HPDE6-E6E7 (cell line): Measurements from ENCODE around the gene IL1RAPL1.

Experiments used
- DNase-seq: peaks from one replicate; pipeline ENCODE4 v3.0.0; 2011; ENCODE audit warnings: missing footprints; ENCODE audit errors: extremely low spot score

The IL1RAPL1 gene

DNA sequence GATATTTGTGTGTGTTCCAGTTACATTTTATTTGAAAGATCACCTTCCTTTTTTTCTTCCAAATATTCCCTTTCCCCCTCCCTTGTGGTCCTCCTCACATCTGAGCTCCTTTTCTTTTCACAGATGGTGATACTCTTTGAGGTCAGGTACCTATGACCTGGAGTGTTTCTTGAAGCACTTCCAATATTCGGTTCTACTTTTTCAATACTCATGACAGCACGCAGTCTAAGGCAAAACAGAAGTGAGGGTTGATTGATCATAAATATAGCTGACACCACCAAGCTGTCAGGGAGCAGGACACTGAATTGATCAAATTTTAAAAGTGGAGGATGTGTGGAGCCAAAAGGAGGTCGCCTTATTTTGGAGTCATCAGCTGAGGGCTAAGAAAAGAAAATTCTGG lies 1293.7 kb downstream of the IL1RAPL1 start:
- no peak for DNase-seq

DNA sequence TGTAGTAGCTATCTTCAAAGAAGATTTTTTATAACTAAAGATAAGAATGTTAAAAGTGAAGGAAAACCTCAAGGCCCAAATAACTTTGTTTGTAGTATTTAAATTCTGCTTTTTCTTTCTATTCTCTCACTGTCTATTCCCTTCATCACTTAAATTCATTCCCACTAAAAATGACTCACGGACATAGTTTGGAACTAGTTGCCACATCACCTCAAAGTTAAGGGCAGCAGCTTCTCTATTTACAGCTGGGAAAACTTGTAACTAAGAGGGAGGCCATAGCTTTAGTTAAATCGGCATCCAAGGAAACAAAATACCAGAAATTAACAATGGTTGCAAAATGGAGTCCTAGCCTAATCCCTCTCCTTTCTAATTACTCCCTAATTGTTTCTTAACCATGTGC lies 1302.8 kb downstream of the IL1RAPL1 start:
- DNase-seq, result no peak

DNA sequence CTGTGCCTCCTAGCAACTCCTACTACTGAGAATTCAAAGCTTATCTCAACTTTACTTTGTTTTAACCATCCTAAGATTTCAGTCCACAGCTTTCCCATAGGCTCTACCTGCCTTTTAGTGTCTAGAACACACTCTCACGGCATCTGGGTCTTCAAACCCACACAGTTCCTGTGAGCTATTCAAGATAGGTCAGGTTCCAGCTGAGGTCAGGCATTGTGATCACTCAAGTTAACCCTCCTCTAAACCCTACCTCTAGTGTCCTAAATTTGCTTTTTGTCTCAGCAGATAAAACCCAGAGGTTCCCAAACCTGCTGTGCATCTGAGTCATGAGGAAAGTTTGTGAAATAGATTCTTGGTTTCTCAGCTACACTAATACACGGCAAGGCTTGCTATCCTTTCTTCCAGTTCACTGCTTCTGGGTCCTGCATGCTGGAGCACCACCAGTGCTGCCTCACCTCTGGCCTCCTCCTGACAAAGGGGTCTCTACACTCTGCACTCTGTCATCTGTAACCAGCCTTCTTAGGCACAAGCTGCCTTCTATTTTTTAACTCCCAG lies 1303.5 kb downstream of the IL1RAPL1 start:
- no peak for DNase-seq

GRCh38 chrX:29902004-29902403 lies 1314.8 kb downstream of the IL1RAPL1 start:
- DNase-seq, result no peak

GRCh38 chrX:29903360-29903759 lies 1316.1 kb downstream of the IL1RAPL1 start:
- DNase-seq, result no peak

DNA sequence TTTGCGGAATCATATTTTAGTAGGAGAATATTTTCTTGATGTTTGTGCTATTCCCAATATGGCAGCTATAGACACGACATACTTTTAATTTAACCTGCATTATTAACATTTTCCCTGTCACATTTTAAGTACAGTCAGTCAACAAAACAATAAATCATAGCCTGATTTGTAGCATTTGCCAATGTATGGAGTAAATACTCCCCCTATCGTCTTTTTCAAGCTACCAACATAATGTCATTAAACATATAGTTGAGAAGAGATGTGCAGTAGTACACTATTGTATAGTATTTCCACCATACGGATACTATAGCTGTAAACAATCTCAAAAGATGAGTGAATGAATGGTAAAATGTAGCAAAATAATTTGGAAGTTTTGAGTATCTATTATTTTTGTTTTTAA lies 1324.4 kb downstream of the IL1RAPL1 start:
- no peak for DNase-seq

GRCh38 chrX:29913647-29914046 lies 1326.4 kb downstream of the IL1RAPL1 start:
- DNase-seq, result no peak

DNA sequence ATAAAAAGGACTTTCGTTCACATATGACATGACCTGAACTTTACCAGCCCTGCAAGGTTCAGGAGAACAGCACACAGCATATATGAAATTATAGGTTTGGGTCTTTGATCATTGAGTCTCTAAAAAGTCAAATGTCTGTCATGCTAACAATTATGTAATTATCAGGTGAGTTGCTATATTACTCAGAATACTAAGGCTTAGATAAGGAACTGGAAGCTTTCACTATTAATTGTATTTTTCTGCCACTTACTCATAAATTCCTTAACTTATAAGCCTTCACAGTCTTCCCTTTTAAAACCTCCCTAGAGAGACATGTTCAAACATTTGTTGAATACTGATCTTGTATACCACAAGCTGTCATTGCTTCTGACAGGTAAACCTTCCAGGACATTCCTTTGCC lies 1335.4 kb downstream of the IL1RAPL1 start:
- no peak for DNase-seq

GRCh38 chrX:29926056-29926455 lies 1338.8 kb downstream of the IL1RAPL1 start:
- DNase-seq, result no peak

DNA sequence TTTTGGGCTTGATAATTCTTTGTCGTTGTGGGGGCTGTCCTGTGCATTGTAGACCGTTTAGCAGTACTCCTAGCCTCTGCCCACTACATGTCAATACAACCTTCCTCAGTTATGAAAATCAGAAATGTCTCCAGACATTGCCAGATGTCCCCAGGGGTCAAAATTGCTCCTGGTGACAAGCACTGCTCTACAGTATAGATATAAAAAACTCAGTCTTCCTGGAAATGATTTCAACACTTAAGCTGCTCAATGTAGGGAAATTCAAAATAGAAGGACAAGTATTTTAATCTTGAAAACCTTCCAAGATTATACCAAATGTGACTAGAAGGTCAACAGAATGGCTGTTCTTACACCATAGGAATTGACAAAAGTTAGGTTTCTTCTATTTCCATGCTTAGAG lies 1339.4 kb downstream of the IL1RAPL1 start:
- no peak for DNase-seq

DNA sequence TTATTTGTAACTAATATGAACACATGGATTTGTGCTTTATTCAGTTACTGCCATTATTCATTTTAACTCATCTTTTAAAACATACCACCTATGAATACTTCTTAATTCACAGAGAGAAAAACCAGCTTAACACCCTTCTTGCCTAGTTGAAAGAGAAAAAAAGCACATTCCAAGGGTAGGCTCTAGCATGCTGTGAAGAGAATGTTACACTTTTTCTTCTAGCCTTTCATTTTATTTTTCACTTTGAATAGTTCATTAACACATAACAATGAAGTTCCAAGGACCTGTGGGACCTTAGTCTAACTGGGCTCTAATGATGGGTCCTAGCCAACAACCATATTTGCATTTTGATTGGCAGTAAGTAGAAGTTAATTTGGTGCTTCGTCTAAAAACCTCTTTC lies 1348.2 kb downstream of the IL1RAPL1 start:
- no peak for DNase-seq

GRCh38 chrX:29940750-29941149 lies 1353.5 kb downstream of the IL1RAPL1 start:
- no peak for DNase-seq

- no peak for DNase-seq
These were observed 1354.0 kb downstream of the IL1RAPL1 start for GRCh38 chrX:29941287-29941686.

- no peak for DNase-seq
These were observed 1360.0 kb downstream of the IL1RAPL1 start for GRCh38 chrX:29947225-29947624.

GRCh38 chrX:29948653-29949052 lies 1361.4 kb downstream of the IL1RAPL1 start:
- no peak for DNase-seq

DNA sequence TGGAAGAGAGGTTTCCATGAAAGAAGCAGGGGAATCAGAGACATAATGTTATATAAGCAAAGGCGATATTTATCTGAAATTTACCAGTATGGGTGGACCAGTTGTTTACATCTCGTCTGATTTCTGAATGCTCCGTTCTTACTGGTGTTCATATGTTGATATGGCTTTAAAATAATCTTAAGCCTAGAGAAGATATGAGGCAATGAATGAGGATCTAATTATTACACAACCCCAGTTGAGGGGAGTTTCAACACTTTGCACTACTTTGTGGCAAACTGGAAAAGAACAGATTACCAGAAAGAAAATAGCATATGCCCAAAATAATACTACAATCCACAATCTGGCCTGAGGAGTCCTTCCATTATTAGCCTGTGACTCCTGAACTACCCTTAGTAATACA lies 1364.8 kb downstream of the IL1RAPL1 start:
- no peak for DNase-seq

- DNase-seq, result no peak
These were observed 1374.8 kb downstream of the IL1RAPL1 start for GRCh38 chrX:29962061-29962460.

DNA sequence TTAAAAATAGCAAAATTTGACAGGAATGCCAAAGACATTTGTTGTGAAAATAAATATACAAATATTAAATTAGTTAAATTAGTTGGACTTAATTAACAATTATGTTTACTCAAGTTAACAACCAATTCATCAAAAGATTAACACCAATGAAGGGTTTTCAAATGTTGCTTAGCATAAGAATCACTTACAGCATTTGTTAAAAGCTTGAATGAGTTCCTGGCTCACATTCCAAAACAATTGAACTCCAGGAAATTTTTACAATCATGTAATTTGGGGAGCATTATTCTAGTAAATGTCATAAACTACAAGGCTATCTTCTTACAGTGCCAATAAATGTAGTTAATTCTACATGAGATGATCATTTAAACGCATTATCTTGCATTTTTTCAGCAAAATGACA lies 1378.4 kb downstream of the IL1RAPL1 start:
- DNase-seq, result no peak

DNA sequence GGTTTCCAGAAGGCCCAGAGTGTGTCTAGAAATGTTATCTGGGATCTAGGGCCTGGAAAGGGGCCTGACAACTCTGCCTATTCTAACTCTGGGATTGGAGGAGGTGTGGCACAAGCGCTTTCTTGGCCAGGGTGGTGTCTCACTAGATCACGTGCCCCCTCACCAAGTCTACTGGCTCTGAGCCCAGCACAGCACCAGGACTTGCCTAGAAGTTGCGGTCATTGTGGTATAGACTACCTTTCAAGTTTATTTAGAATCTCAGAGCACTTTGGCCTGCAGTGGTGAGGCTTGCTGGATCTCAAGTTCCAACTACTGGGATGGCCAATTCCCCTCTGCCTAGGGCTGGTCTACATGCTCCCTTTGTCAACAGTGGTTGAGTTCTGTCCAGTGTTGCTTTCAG lies 1404.8 kb downstream of the IL1RAPL1 start:
- no peak for DNase-seq

DNA sequence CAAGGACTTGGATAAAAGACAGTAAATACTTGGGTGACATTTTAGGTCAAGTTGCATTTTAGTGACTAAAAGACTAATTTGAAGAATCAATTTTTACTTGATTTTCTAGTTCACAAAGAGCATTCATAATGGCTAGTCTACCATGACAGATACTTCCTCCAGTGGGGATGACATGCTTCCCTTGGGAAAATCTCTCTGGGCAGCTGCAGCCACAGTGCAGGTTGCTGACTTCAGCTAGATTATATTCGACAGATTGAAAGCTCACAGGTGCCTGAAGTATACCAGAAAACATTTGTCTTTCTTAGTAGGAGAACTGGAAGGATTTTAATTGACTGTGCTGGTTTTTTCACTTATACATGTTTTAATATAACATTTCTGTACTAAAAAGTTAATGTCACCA lies 1418.6 kb downstream of the IL1RAPL1 start:
- DNase-seq, result no peak
